ENCODE results near the gene PUM2. TPM values are rescaled to one million over a fixed set of nuclear protein-coding genes. Genes with fewer than 3 reads are reported as not detected.

PUM2 gene
- total and polyA plus RNA-seq, 2 of the 13 experiments (the other 11 are each of a cell fraction or from before 2014, with no cell fraction given) = 69.6 to 69.8 TPM

DNA sequence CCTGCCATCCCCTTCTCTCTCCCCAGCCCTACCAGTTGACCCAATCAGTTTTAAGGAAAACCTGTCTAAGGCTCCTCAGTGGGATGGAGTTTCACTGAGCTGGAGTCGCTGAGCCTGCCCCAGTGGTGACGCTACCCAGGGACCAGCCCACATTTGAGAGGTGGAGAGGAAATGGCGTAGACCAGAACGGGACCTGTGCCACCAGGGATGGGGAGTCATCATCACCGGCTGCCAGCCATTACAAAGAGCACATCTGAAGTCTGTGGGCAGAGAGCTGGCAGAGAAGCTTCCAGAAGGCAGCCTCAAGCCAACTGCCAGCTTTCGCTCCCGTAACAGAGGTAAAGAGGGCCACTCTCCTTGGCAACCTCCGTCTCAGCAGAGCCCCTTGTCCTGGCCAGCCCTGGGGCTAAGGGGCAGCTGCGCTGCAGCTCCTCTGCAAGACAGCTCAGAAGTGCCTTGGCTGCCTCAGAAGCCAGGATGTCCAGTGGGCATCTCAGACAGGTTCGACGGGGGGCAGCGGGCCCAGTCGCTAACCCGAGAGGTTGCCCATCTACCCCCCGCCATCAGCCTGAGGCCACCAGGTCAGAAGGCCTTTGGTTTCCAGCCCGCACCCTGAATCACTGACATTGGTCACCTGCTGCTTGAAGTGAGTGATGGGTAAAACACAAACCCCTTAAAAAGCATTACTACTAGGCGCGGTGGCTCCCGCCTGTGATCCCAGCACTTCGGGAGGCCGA, 141.1 kb downstream of the PUM2 start (continued):
- peak; percentile 43 for TF ChIP-seq MED8 (CRISPR knock-in tag; IDR thresholded peaks at IDR 0.05; ENCODE audit: insufficient replicate concordance)
- TF ChIP-seq ZNF776 (CRISPR knock-in tag; IDR thresholded peaks at IDR 0.05) = no peak
- TF ChIP-seq ZBTB38 (CRISPR knock-in tag; IDR thresholded peaks at IDR 0.05) = 0 out of 2 replicates have a peak, but pooled peaks have one; percentile 17
- peak; percentile 44 for TF ChIP-seq AGO2 (optimal IDR thresholded peaks at IDR 0.05; ENCODE audit: low read depth, low read length)
- no peak for TF ChIP-seq SMC3 (IDR thresholded peaks at IDR 0.05; ENCODE audit: low read length)
- no peak for TF ChIP-seq NR3C1 (CRISPR knock-in tag; IDR thresholded peaks at IDR 0.05)
- TF ChIP-seq ZNF781 (CRISPR knock-in tag; IDR thresholded peaks at IDR 0.05; ENCODE audit: borderline replicate concordance, not compliant biosample characterization) = no peak
- TF ChIP-seq, protein P1, sequence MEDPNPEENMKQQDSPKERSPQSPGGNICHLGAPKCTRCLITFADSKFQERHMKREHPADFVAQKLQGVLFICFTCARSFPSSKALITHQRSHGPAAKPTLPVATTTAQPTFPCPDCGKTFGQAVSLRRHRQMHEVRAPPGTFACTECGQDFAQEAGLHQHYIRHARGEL (CRISPR knock-in tag; IDR thresholded peaks at IDR 0.05) = no peak
- TF ChIP-seq HNRNPL (IDR thresholded peaks at IDR 0.05; ENCODE audit: low read depth, low read length) = 0 out of 2 replicates have a peak, but pooled peaks have one; percentile 36

DNA sequence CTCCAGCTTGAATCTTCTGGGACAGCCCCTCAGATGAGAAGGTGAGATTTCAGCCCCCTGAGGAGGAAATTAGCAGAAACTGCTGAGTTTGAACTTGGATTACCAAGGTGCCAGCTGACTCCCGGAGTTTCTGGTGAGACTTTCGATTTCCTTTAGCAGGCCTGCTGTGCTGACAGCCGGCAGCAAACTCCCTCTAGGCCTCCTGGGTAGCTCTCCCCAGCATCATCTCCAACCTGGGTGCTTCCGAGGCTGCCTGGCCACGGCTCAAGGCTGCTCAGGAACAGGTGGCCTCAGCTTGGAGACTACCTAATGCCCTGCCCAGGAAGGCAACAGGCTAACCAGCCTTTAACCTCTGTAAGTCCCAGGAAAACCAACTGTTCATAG, 142.2 kb downstream of the PUM2 start:
- Histone ChIP-seq H3K4me1 (ENCODE audit: insufficient read depth, low read length) (peaks cover 87% of the 10 kb centered on the region), H3K9me3 (ENCODE audit: low read length) (no peaks in the 10 kb centered on the region), H3K4me3 (replicated peaks in 1 of 3; ENCODE audit: insufficient read depth in 1 of 3, low read depth in 2 of 3, low read length in 3 of 3) (peak overlapping the region; percentile 14 to 38 (median 34)), H3K27ac (ENCODE audit: extremely low read length, insufficient read depth, low read length) (peak overlapping the region; percentile 70), H3K79me2 (ENCODE audit: insufficient read depth, low read length) (peaks cover 19% of the 10 kb centered on the region), H2AFZ (ENCODE audit: low read length) (no peak overlapping the region), H3K9ac (ENCODE audit: insufficient read depth, low read depth, low read length) (peak overlapping the region; percentile 69), H3K36me3 (replicated peaks in 1 of 2; ENCODE audit: control insufficient read depth in 1 of 2, insufficient read depth in 2 of 2, low read length in 2 of 2) (peaks cover 6 to 16% of the 10 kb centered on the region in 2 experiments), H4K20me1 (ENCODE audit: insufficient read depth, low read length) (no peaks in the 10 kb centered on the region), H3K4me2 (ENCODE audit: low read depth, low read length) (peak overlapping the region; percentile 80), H3K27me3 (ENCODE audit: control insufficient read depth in 1 of 2, insufficient read depth in 2 of 2, low read length in 2 of 2) (no peaks in the 10 kb centered on the region)
- WGBS (ENCODE audit: low lambda C conversion rate) = 0% methylated on average over 5 of the region's 5 CpGs
- DNase-seq (ENCODE audit: low spot score) (no peak), ATAC-seq (peak; percentile 26), FAIRE-seq (no peak)
- CTCF ChIA-PET (ENCODE audit: low intra/inter-chr PET ratio, low total read pairs) = no interaction called here
- intact Hi-C loops (cut with micrococcal nuclease; ENCODE audit: unreplicated experiment) = no loop called here
- POLR2A ChIA-PET = interaction anchor here (1.1 to 5.5 kb wide), 12 partner anchors 8 to 100 kb away, joined by 3 to 94 read pairs (median 8); partner anchors contain the start of gene SDC1
- in situ Hi-C loops (cut with HindIII; ENCODE audit: extremely low pct_ligation_motif_present, low pct_unique_long_range_greater_than_20kb) = no loop called here
- no TSS peak for BruUV-seq (replicated peaks)
- TF ChIP-seq ZNF567 (CRISPR knock-in tag; IDR thresholded peaks at IDR 0.05; ENCODE audit: borderline replicate concordance) (0 out of 2 replicates have a peak, but pooled peaks have one; percentile 53), KDM5B (CRISPR knock-in tag; IDR thresholded peaks at IDR 0.05; ENCODE audit: borderline replicate concordance) (no peak), ZMYM4 (CRISPR knock-in tag; IDR thresholded peaks at IDR 0.05) (0 out of 2 replicates have a peak, but pooled peaks have one; percentile 40), ZNF282 (IDR thresholded peaks at IDR 0.05; ENCODE audit: partially characterized antibody) (no peak), ZNF550 (CRISPR knock-in tag; IDR thresholded peaks at IDR 0.05; ENCODE audit: borderline replicate concordance) (0 out of 2 replicates have a peak, but pooled peaks have one; percentile 84), JDP2 (CRISPR knock-in tag; IDR thresholded peaks at IDR 0.05; ENCODE audit: borderline replicate concordance) (no peak), NFIB (CRISPR knock-in tag; IDR thresholded peaks at IDR 0.05; ENCODE audit: borderline replicate concordance) (no peak), ZSCAN9 (CRISPR knock-in tag; IDR thresholded peaks at IDR 0.05; ENCODE audit: borderline replicate concordance) (0 out of 2 replicates have a peak, but pooled peaks have one; percentile 3), ZFX (CRISPR knock-in tag; IDR thresholded peaks at IDR 0.05; ENCODE audit: low read depth) (peak; percentile 2; the same call in 1 of the 2 replicates), ERF (CRISPR knock-in tag; IDR thresholded peaks at IDR 0.05) (0 out of 2 replicates have a peak, but pooled peaks have one; percentile 10)
- TF ChIP-seq, protein P2, sequence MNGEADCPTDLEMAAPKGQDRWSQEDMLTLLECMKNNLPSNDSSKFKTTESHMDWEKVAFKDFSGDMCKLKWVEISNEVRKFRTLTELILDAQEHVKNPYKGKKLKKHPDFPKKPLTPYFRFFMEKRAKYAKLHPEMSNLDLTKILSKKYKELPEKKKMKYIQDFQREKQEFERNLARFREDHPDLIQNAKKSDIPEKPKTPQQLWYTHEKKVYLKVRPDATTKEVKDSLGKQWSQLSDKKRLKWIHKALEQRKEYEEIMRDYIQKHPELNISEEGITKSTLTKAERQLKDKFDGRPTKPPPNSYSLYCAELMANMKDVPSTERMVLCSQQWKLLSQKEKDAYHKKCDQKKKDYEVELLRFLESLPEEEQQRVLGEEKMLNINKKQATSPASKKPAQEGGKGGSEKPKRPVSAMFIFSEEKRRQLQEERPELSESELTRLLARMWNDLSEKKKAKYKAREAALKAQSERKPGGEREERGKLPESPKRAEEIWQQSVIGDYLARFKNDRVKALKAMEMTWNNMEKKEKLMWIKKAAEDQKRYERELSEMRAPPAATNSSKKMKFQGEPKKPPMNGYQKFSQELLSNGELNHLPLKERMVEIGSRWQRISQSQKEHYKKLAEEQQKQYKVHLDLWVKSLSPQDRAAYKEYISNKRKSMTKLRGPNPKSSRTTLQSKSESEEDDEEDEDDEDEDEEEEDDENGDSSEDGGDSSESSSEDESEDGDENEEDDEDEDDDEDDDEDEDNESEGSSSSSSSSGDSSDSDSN (CRISPR knock-in tag; IDR thresholded peaks at IDR 0.05) = peak; percentile 48; the same call in 1 of the 2 replicates
